Left lung (tissue), 10 donors: ENCODE measurements around the gene CPZ. TPM values are rescaled to one million over a fixed set of nuclear protein-coding genes. Genes with fewer than 3 reads are reported as not detected.

Experiments used
- ATAC-seq: fragments of 200-7000 bp; cut with Tn5 transposase; one replicate; pipeline ENCODE4 v1.9.1; 2020; ENCODE audit warnings: moderate library complexity
- DNase-seq, 4 donors: peaks; one replicate each; pipeline ENCODE4 v3.0.0-alpha.2; 2013 to 2020
- H3K27ac ChIP-seq, 2 donors: fragments of 200-600 bp; sonication (generic) in 1 of 2; one replicate each; pipeline versions ENCODE4 v1.5.0 to v1.8.0; 2020 to 2021
- H3K27me3 ChIP-seq, 2 donors: fragments of 200-600 bp; sonication (generic) in 1 of 2; one replicate each; pipeline versions ENCODE4 v1.5.0 to v1.8.0; 2020 to 2021
- H3K36me3 ChIP-seq, 2 donors: fragments of 200-600 bp; sonication (generic) in 1 of 2; one replicate each; pipeline versions ENCODE4 v1.5.0 to v1.8.0; 2020 to 2021
- H3K4me1 ChIP-seq, 2 donors: fragments of 200-600 bp; one replicate each; pipeline ENCODE4 v1.8.0; 2021
- H3K4me3 ChIP-seq, 2 donors: fragments of 200-600 bp; sonication (generic) in 1 of 2; one replicate each; pipeline versions ENCODE4 v1.5.0 to v1.8.0; 2020 to 2021; ENCODE audit warnings: mild to moderate bottlenecking in 1 of 2
- H3K9me3 ChIP-seq, 2 donors: fragments of 200-600 bp; sonication (generic) in 1 of 2; one replicate each; pipeline versions ENCODE4 v1.5.0 to v1.8.0; 2020 to 2021
- CTCF ChIP-seq, 2 donors: fragments of 200-600 bp; sonication (generic) in 1 of 2; IDR thresholded peaks; one replicate each; pipeline versions ENCODE4 v1.5.0 to v1.8.0; 2021; ENCODE audit warnings: antibody characterized with exemption in 2 of 2
- intact Hi-C, 2 donors: fragments of 100-400 bp; cut with DNase I; formaldehyde crosslinking; loops; one replicate each; pipeline versions ENCODE4 v1.11.2 to v1.14.2; 2022
- polyA plus RNA-seq, 6 donors: library from polyadenylated mRNA; unstranded; fragments of 120-200 nt; gene quantifications; one replicate each; pipeline ENCODE4 v1.2.1, GENCODE V29; 2013; ENCODE audit not compliant: insufficient read length in 6 of 6
- total RNA-seq, 2 donors: library from RNA; stranded (reverse); fragmentation: NEBNext Ultra II Directional; extraction: Animal tissue kit (Norgen Biotek cat#: 25700); gene quantifications; one replicate each; pipeline ENCODE4 v1.2.1, GENCODE V29; 2021
- donor health status: DM: no; HTN: yes; CAD: no.
- donor health status: DM: no; HTN: no; CAD: no.

The CPZ gene
- total and polyA plus RNA-seq, 8 donors: 1.3 to 18.4 (median 3.2) TPM

DNA sequence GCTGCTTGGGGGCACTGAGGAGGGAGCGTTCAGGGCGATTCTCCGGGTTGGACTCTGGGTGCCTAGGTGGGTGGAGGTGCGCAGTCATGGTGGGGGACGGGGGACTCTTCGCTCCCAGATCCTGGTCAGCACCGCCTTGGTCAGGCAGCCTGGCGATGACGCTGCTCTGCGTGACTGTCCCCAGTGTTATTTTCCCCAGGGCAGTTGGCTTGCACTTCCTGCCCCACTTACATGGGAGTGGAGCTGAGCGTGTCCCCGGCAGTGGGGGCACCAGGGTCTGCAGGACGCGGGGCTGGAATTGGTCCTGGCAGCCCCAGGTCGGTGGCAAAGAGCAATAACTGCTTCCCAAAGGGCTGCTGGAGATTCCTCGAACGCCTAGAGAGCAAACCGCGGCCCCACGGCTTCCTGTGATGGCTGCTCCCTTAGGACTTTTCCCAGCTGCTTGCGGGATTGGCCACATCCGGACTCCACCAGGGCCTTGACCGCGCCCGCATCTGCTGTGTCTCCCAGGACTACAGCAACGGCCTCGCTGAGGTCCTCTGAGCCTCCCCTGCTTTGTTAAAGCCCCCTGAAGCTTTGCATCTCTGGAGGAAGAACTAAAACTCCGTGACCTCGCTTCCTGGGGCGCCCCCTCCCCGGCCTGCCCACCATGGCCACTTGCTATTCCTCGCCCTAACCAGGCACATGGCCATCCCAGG is 47.7 kb upstream of the CPZ start:
- no peak overlapping the region for H3K4me3 ChIP-seq
- H3K36me3 ChIP-seq: no peaks in the 10 kb centered on the region
- no peak for ATAC-seq
- no peak overlapping the region for H3K27ac ChIP-seq
- TF ChIP-seq CTCF (IDR thresholded peaks at IDR 0.05): no peak
- intact Hi-C loops: loop anchor here in 1 of 2 donors (10.0 kb wide), 1 partner anchor 70 kb away; no protein-coding TSS in a partner anchor
- no peaks in the 10 kb centered on the region for H3K4me1 ChIP-seq
- no peaks in the 10 kb centered on the region for H3K9me3 ChIP-seq
- DNase-seq: no peak
- no peaks in the 10 kb centered on the region for H3K27me3 ChIP-seq

DNA sequence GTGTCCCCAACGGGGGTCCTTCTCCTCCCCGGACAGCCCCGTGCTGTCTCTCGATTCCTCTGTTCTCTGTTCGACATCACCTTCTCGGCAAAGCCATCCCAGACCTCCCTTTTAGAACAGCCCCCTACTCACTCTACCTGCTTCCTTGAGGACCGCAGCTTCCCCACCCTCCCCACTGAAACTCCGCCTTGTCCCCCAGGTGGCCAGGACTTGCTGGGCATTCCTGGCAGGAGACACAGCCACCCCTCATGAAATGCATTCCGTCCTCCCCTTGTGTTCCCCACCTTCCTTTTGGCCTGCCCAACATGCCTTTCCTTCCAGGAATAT is 47.2 kb upstream of the CPZ start:
- no peaks in the 10 kb centered on the region for H3K9me3 ChIP-seq
- H3K4me1 ChIP-seq: no peaks in the 10 kb centered on the region
- no peak overlapping the region for H3K27ac ChIP-seq
- no peak overlapping the region for H3K4me3 ChIP-seq
- intact Hi-C loops: loop anchor here in 1 of 2 donors (10.0 kb wide), 1 partner anchor 71 kb away; no protein-coding TSS in a partner anchor
- H3K27me3 ChIP-seq: no peaks in the 10 kb centered on the region
- no peak for DNase-seq
- ATAC-seq: no peak
- no peaks in the 10 kb centered on the region for H3K36me3 ChIP-seq
- TF ChIP-seq CTCF (IDR thresholded peaks at IDR 0.05): no peak

DNA sequence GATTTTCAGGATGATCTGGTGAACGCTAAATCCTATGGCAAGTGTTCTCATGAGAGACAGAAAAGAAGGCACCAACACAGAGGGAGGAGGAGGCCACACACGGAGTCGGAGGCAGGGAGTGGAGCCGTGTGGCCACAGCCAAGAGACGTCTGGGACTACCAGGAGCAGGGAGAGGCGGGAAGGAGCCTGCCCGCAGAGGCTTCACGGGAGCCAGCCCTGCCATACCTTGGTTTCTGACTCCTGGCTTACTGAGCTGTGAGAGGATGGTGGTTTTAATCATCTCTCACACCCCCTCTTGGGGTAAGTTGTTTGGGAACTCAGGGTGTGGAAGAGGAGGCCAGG is 45.8 kb upstream of the CPZ start:
- no peak overlapping the region for H3K4me3 ChIP-seq
- DNase-seq: no peak
- H3K27me3 ChIP-seq: no peaks in the 10 kb centered on the region
- H3K27ac ChIP-seq: no peak overlapping the region
- TF ChIP-seq CTCF (IDR thresholded peaks at IDR 0.05): no peak
- ATAC-seq: no peak
- no peaks in the 10 kb centered on the region for H3K36me3 ChIP-seq
- intact Hi-C loops: loop anchor here in 1 of 2 donors (10.0 kb wide), 1 partner anchor 72 kb away; no protein-coding TSS in a partner anchor
- H3K9me3 ChIP-seq: no peaks in the 10 kb centered on the region
- H3K4me1 ChIP-seq: no peaks in the 10 kb centered on the region

DNA sequence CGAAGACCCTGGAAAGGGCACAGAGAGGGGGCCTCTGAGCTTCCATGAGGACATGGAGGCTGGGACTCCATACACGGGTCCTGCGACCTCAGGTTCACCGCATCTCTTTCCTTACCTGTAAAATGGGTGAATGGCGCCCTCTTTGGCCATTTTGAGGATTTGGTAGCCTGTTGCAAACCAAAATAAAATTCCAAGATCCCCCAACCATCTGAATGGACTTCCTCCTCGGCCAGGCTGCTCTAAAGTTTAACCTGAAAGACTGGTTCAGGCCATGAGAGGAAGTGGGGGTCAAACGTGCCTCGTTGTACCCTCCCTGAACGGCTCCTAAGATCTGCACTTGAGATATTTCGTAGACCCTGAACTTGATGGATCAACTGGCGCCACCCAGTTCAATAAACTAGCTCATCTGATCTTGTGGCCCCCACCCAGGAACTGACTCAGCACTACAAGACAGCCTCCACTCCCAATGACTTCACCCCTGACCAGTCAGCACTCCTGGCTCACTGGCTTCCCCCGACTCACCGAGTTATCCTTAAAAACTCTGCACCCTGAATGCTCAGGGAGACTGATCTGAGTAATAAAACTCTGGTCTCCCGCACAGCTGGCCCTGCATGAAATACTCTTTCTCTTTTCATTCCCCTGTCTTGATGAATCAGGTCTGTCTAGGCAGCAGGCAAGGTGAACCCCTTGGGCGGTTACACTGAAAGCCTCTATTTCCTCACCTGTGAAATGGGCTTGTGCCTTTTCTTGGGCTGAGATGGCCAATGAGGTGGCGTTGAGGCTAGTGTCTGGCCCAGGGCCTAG is 45.3 kb upstream of the CPZ start:
- Histone ChIP-seq H3K36me3 (no peaks in the 10 kb centered on the region), H3K4me3 (no peak overlapping the region), H3K4me1 (no peaks in the 10 kb centered on the region), H3K27me3 (no peaks in the 10 kb centered on the region), H3K27ac (no peak overlapping the region), H3K9me3 (no peaks in the 10 kb centered on the region)
- no peak for DNase-seq
- intact Hi-C loops: loop anchor here in 1 of 2 donors (10.0 kb wide), 1 partner anchor 73 kb away; no protein-coding TSS in a partner anchor
- TF ChIP-seq CTCF (IDR thresholded peaks at IDR 0.05): peak; percentile 28 to 45
- peak; percentile 65 for ATAC-seq
